H1 (cell line): ENCODE measurements around the gene ACTL8. TPM values are rescaled to one million over a fixed set of nuclear protein-coding genes. Genes with fewer than 3 reads are reported as not detected.

Experiments
- CTCF ChIA-PET: fragments of 300-600 bp; sonication (Branson Sonifier 250); formaldehyde crosslinking; loops from one replicate; lab custom pipeline; 2021; ENCODE audit not compliant: partially characterized antibody; lab: Charles Lee
- POLR2A ChIA-PET: fragments of 300-600 bp; sonication (Branson Sonifier 250); formaldehyde crosslinking; loops from one replicate; lab custom pipeline; 2021; ENCODE audit warnings: inconsistent platforms; ENCODE audit not compliant: partially characterized antibody; lab: Charles Lee
- DNase-seq, 2 experiments: peaks; one replicate each; pipeline versions ENCODE4 v3.0.0 to v3.0.0-alpha.2; 2010 to 2022; ENCODE audit warnings: low spot score in 2 of 2, low read depth in 1 of 2, mixed read lengths in 1 of 2
- FAIRE-seq: peaks from 2 replicates; lab custom pipeline; 2011; peaks lifted over from hg19 to GRCh38; lab: Jason Lieb, UNC
- H2AFZ ChIP-seq: 2 replicates; pipeline ENCODE4 v1.8.1; 2012; ENCODE audit warnings: low read length, inconsistent platforms
- H2AK5ac ChIP-seq: 2 replicates; pipeline ENCODE4 v1.6.1; 2013; ENCODE audit warnings: low read depth, low read length
- H2BK120ac ChIP-seq: replicated peaks from 2 replicates; pipeline ENCODE3; 2013; ENCODE audit warnings: low read depth, low read length, inconsistent platforms
- H2BK12ac ChIP-seq: 2 replicates; pipeline ENCODE4 v1.6.1; 2013; ENCODE audit warnings: low read depth, low read length
- H2BK15ac ChIP-seq: 2 replicates; pipeline ENCODE4 v1.6.1; 2013; ENCODE audit warnings: low read length
- H2BK20ac ChIP-seq: 2 replicates; pipeline ENCODE4 v1.6.1; 2013; ENCODE audit warnings: low read length
- H2BK5ac ChIP-seq: 2 replicates; pipeline ENCODE4 v1.6.1; 2013; ENCODE audit warnings: low read depth, low read length
- H3K14ac ChIP-seq: 2 replicates; pipeline ENCODE4 v1.6.1; 2013; ENCODE audit warnings: inconsistent platforms; ENCODE audit not compliant: insufficient read length
- H3K18ac ChIP-seq: 2 replicates; pipeline ENCODE4 v1.6.1; 2013; ENCODE audit warnings: low read length; ENCODE audit errors: extremely low read depth
- H3K23ac ChIP-seq: 2 replicates; pipeline ENCODE4 v1.6.1; 2013; ENCODE audit warnings: inconsistent platforms; ENCODE audit not compliant: insufficient read length
- H3K23me2 ChIP-seq: 2 replicates; pipeline ENCODE4 v1.6.1; 2013; ENCODE audit warnings: low read depth, low read length
- H3K27ac ChIP-seq: 2 replicates; pipeline ENCODE4 v1.6.1; 2011; ENCODE audit warnings: low read depth, low read length, inconsistent platforms
- H3K27me3 ChIP-seq, 4 experiments: replicated peaks in 1 of 4; 1 replicate in 1 of 4; 2 replicates in 3 of 4; pipeline versions ENCODE4 v1.6.1 to v1.8.1; 2011 to 2013; ENCODE audit warnings: low read length in 3 of 4, mild to moderate bottlenecking in 3 of 4, inconsistent platforms in 2 of 4, mixed read lengths in 2 of 4, moderate library complexity in 1 of 4; ENCODE audit not compliant: control insufficient read depth in 3 of 4, insufficient read depth in 3 of 4; ENCODE audit errors: extremely low read depth in 1 of 4
- H3K36me3 ChIP-seq, 4 experiments: 2 replicates each; pipeline versions ENCODE4 v1.6.1 to v1.8.1; 2011 to 2013; ENCODE audit warnings: mild to moderate bottlenecking in 4 of 4, low read length in 3 of 4, moderate library complexity in 2 of 4, control low read depth in 1 of 4, inconsistent platforms in 1 of 4; ENCODE audit not compliant: insufficient read depth in 4 of 4, control insufficient read depth in 2 of 4
- H3K4ac ChIP-seq: replicated peaks from 2 replicates; pipeline ENCODE3; 2013; ENCODE audit warnings: low read length, low read depth, mixed read lengths, inconsistent platforms; ENCODE audit not compliant: insufficient read length
- H3K4me1 ChIP-seq, 4 experiments: replicated peaks in 1 of 4; 1 replicate in 1 of 4; 2 replicates in 3 of 4; pipeline versions ENCODE4 v1.6.1 to v1.8.1; 2011 to 2013; ENCODE audit warnings: low read length in 3 of 4, inconsistent platforms in 2 of 4, mixed read lengths in 1 of 4; ENCODE audit not compliant: insufficient read depth in 4 of 4, control insufficient read depth in 3 of 4
- H3K4me2 ChIP-seq, 2 experiments: 2 replicates each; pipeline versions ENCODE4 v1.6.1 to v1.8.1; 2011 to 2013; ENCODE audit warnings: low read depth in 2 of 2, low read length in 2 of 2, control low read depth in 1 of 2, inconsistent platforms in 1 of 2, mild to moderate bottlenecking in 1 of 2; ENCODE audit not compliant: insufficient read depth in 1 of 2
- H3K4me3 ChIP-seq, 4 experiments: fragments of 200-600, 300-600 bp in 1 of 4; sonication (generic), shearing (Covaris generic), sonication (Bioruptor Twin) in 1 of 4; 2 replicates each; pipeline versions ENCODE4 v1.5.1 to v1.8.1; 2011 to 2016; ENCODE audit warnings: low read length in 4 of 4, low read depth in 3 of 4, control low read depth in 2 of 4, inconsistent platforms in 2 of 4, mild to moderate bottlenecking in 2 of 4, mixed read lengths in 1 of 4, moderate library complexity in 1 of 4; ENCODE audit not compliant: insufficient read depth in 2 of 4; ENCODE audit errors: extremely low read depth in 1 of 4
- H3K56ac ChIP-seq: replicated peaks from 2 replicates; pipeline ENCODE3; 2013; ENCODE audit warnings: low read depth, mild to moderate bottlenecking, mixed read lengths, low read length, inconsistent platforms; ENCODE audit not compliant: insufficient read length
- H3K79me1 ChIP-seq: 2 replicates; pipeline ENCODE4 v1.6.1; 2013; ENCODE audit warnings: low read depth, low read length, control low read depth
- H3K79me2 ChIP-seq, 2 experiments: 2 replicates each; pipeline versions ENCODE4 v1.6.1 to v1.8.1; 2012 to 2013; ENCODE audit warnings: low read length in 2 of 2, mild to moderate bottlenecking in 2 of 2, inconsistent platforms in 1 of 2; ENCODE audit not compliant: insufficient read depth in 2 of 2, control insufficient read depth in 1 of 2
- H3K9ac ChIP-seq, 4 experiments: replicated peaks in 1 of 4; 1 replicate in 1 of 4; 2 replicates in 3 of 4; pipeline versions ENCODE4 v1.6.1 to v1.8.1; 2011 to 2013; ENCODE audit warnings: low read depth in 3 of 4, low read length in 3 of 4, control low read depth in 2 of 4, mild to moderate bottlenecking in 2 of 4, moderate library complexity in 2 of 4, inconsistent platforms in 1 of 4; ENCODE audit errors: extremely low read depth in 1 of 4
- H3K9me3 ChIP-seq, 2 experiments: 2 replicates each; pipeline versions ENCODE4 v1.6.1 to v1.8.1; 2012 to 2013; ENCODE audit warnings: mild to moderate bottlenecking in 2 of 2, moderate library complexity in 2 of 2, control low read depth in 1 of 2, inconsistent platforms in 1 of 2, low read depth in 1 of 2, low read length in 1 of 2, mixed read lengths in 1 of 2; ENCODE audit not compliant: insufficient read depth in 2 of 2
- H4K20me1 ChIP-seq, 2 experiments: replicated peaks in 1 of 2; 2 replicates each; pipeline versions ENCODE3 to v1.8.1; 2011 to 2013; ENCODE audit warnings: inconsistent platforms in 2 of 2, low read length in 2 of 2, mild to moderate bottlenecking in 1 of 2; ENCODE audit not compliant: insufficient read depth in 2 of 2, control insufficient read depth in 1 of 2
- H4K5ac ChIP-seq: 2 replicates; pipeline ENCODE4 v1.6.1; 2013; ENCODE audit warnings: low read length, low read depth, mixed read lengths, inconsistent platforms; ENCODE audit not compliant: insufficient read length
- H4K8ac ChIP-seq: 2 replicates; pipeline ENCODE4 v1.8.0; 2013; ENCODE audit warnings: mild to moderate bottlenecking, moderate library complexity, low read length, inconsistent platforms; ENCODE audit not compliant: insufficient read depth; ENCODE audit errors: extremely low read depth
- H4K91ac ChIP-seq: replicated peaks from 2 replicates; pipeline ENCODE3; 2013; ENCODE audit warnings: low read length, mixed read lengths, inconsistent platforms; ENCODE audit not compliant: insufficient read length
- EGR1 ChIP-seq: IDR thresholded peaks from 2 replicates; pipeline ENCODE4 v1.6.1; 2011; ENCODE audit warnings: low read depth, low read length, borderline replicate concordance
- EZH2 ChIP-seq: fragments of 200-600 bp; sonication (generic); IDR thresholded peaks from 2 replicates; pipeline ENCODE4 v1.7.1; 2012; ENCODE audit warnings: low read depth, mild to moderate bottlenecking, moderate library complexity, low read length, inconsistent platforms; ENCODE audit not compliant: severe bottlenecking
- RNF2 ChIP-seq: fragments of 200-900, 300-1000 bp; sonication (generic); IDR thresholded peaks from 2 replicates; pipeline ENCODE4 v1.7.1; 2016; ENCODE audit warnings: borderline replicate concordance, low read depth, mild to moderate bottlenecking, antibody characterized with exemption, low read length; ENCODE audit not compliant: poor library complexity, severe bottlenecking; ENCODE audit errors: missing control alignments
- TBP ChIP-seq: IDR thresholded peaks from 2 replicates; pipeline ENCODE4 v1.6.1; 2011; ENCODE audit warnings: low read depth, low read length, improper control_type of control experiment
- TCF12 ChIP-seq: IDR thresholded peaks from 2 replicates; pipeline ENCODE4 v1.6.1; 2011; ENCODE audit warnings: low read depth, mild to moderate bottlenecking, low read length
- WGBS, 2 experiments: shearing (Covaris generic) in 1 of 2; methylation state at CpG; one replicate each; pipeline versions ENCODE4 v1.1.6 to v1.1.7; 2013 to 2015; ENCODE audit warnings: low lambda C conversion rate in 2 of 2, mixed read lengths in 2 of 2, inconsistent platforms in 1 of 2, low coverage in 1 of 2, missing lambda C conversion rate in 1 of 2; ENCODE audit not compliant: insufficient replicate concordance in 2 of 2, insufficient coverage in 1 of 2, insufficient read length in 1 of 2; ENCODE audit errors: extremely low coverage in 1 of 2, missing lambda C conversion rate in 1 of 2; 5-methylcytosine and 5-hydroxymethylcytosine counted together
- polyA plus RNA-seq, 7 experiments: library from polyadenylated mRNA; depleted of rRNA in 3 of 7; stranded (reverse) in 5 of 7; unstranded in 2 of 7; fragments of >200 nt in 5 of 7; fragments of 200-250 nt in 2 of 7; gene quantifications; 1 replicate in 5 of 7; 2 replicates in 1 of 7; 4 replicates in 1 of 7; pipeline versions ENCODE4 v1.2.1 to v1.2.3, GENCODE V29; 2011 to 2013; ENCODE audit warnings: missing spikeins in 2 of 7, mixed read lengths in 2 of 7
- total RNA-seq: library from RNA; stranded (reverse); fragmentation: NEBNext Ultra II Directional; extraction: Animal tissue kit (Norgen Biotek cat#: 25700); gene quantifications from 2 replicates; pipeline ENCODE4 v1.2.1, GENCODE V29; 2021

The ACTL8 gene
- total and polyA plus RNA-seq, 2 of the 8 experiments (the other 6 are each of a cell fraction or from before 2014, with no cell fraction given), result 0.33 to 0.47 TPM

- Histone ChIP-seq H3K4me3 (no peak overlapping the region), H2BK5ac (no peak overlapping the region), H3K36me3 (no peaks in the 10 kb centered on the region), H3K4me2 (no peak overlapping the region), H2AFZ (no peak overlapping the region), H3K4ac (no peak overlapping the region), H3K9me3 (no peaks in the 10 kb centered on the region), H2BK120ac (no peak overlapping the region), H4K5ac (no peak overlapping the region), H3K9ac (no peak overlapping the region), H3K4me1 (no peaks in the 10 kb centered on the region), H2AK5ac (no peak overlapping the region), H4K91ac (no peak overlapping the region), H3K18ac (no peak overlapping the region), H2BK12ac (no peak overlapping the region), H3K79me2 (no peaks in the 10 kb centered on the region), H3K27me3 (no peaks in the 10 kb centered on the region), H2BK15ac (no peak overlapping the region), H3K23ac (no peak overlapping the region), H3K14ac (no peak overlapping the region), H3K27ac (no peak overlapping the region), H3K23me2 (no peaks in the 10 kb centered on the region), H3K79me1 (no peaks in the 10 kb centered on the region; the same call in 1 of the 2 replicates), H2BK20ac (no peak overlapping the region), H4K20me1 (no peaks in the 10 kb centered on the region), H3K56ac (no peak overlapping the region), H4K8ac (no peak overlapping the region)
- POLR2A ChIA-PET, result interaction anchor here (0.9 kb wide), 1 partner anchor 60 kb away, joined by 4 read pairs; no protein-coding TSS in a partner anchor
- TF ChIP-seq EZH2, result no peak
- no peak for TF ChIP-seq EGR1
- no peak for TF ChIP-seq RNF2
- TF ChIP-seq TCF12, result no peak
- no peak for TF ChIP-seq TBP
- no peak for DNase-seq
- 90% methylated on average over 7 of the region's 7 CpGs; no CpG with 5 or more reads in 1 of the 2 experiments for WGBS, 2 experiments
- CTCF ChIA-PET, result interaction anchor here (1.0 to 1.9 kb wide), 3 partner anchors 15 to 39 kb away, joined by 3 to 5 read pairs (median 3); no protein-coding TSS in a partner anchor
- FAIRE-seq, result no peak
These were observed 47.8 kb downstream of the ACTL8 start for GRCh38 chr1:17802945-17803344.
